HepG2 (cell line): Measurements from ENCODE around the gene TBC1D22A. TPM values are rescaled to one million over a fixed set of nuclear protein-coding genes. Genes with fewer than 3 reads are reported as not detected.

ENCODE experiments used
- ATAC-seq: fragments of 200-7000 bp; cut with Tn5 transposase; 3 replicates; pipeline ENCODE4 v1.9.1; 2020; ENCODE audit warnings: mild to moderate bottlenecking, moderate library complexity
- BruUV-seq: library from RNA; stranded (reverse); fragments of 400-500 nt; replicated peaks from 2 replicates; lab custom pipeline; 2021; lab: Mats Ljungman, UMichigan
- CTCF ChIA-PET: fragments of 300-600 bp; formaldehyde crosslinking; extraction: SDS; loops from one replicate; lab custom pipeline; 2021; ENCODE audit warnings: low total read pairs, inconsistent platforms, low intra/inter-chr PET ratio; lab: Yijun Ruan, JAX
- POLR2A ChIA-PET: fragments of 350-600 bp; sonication (Branson Sonifier 250); formaldehyde crosslinking; loops from one replicate; lab custom pipeline; 2020; ENCODE audit warnings: antibody characterized with exemption, inconsistent platforms; lab: Yijun Ruan, JAX
- DNase-seq: peaks from one replicate; pipeline ENCODE4 v3.0.0-alpha.2; 2015; ENCODE audit warnings: low spot score
- FAIRE-seq: peaks from 3 replicates; lab custom pipeline; 2011; peaks lifted over from hg19 to GRCh38; lab: Jason Lieb, UNC
- H2AFZ ChIP-seq: one replicate; pipeline ENCODE4 v1.6.1; 2011; ENCODE audit warnings: low read length, inconsistent platforms
- H3K27ac ChIP-seq: fragments of 300-600 bp; 3 replicates; pipeline ENCODE4 v1.8.0; 2011; ENCODE audit warnings: mixed run types, mild to moderate bottlenecking, mixed read lengths, low read length, inconsistent platforms; ENCODE audit not compliant: insufficient read depth; ENCODE audit errors: extremely low read length
- H3K27me3 ChIP-seq, 2 experiments: fragments of 200-600 bp in 1 of 2; 2 replicates in 1 of 2; 3 replicates in 1 of 2; pipeline versions ENCODE4 v1.6.0 to v1.8.0; 2011; ENCODE audit warnings: low read length in 2 of 2, mild to moderate bottlenecking in 2 of 2, moderate library complexity in 2 of 2, inconsistent platforms in 1 of 2; ENCODE audit not compliant: insufficient read depth in 2 of 2, control insufficient read depth in 1 of 2
- H3K36me3 ChIP-seq, 2 experiments: fragments of 200-600 bp in 1 of 2; replicated peaks in 1 of 2; 2 replicates in 1 of 2; 3 replicates in 1 of 2; pipeline versions ENCODE4 v1.5.1 to v1.8.0; 2011; ENCODE audit warnings: low read length in 2 of 2, inconsistent platforms in 1 of 2; ENCODE audit not compliant: insufficient read depth in 2 of 2, control insufficient read depth in 1 of 2
- H3K4me1 ChIP-seq: 2 replicates; pipeline ENCODE4 v1.5.1; 2012; ENCODE audit warnings: low read length, inconsistent platforms; ENCODE audit not compliant: insufficient read depth
- H3K4me2 ChIP-seq: 2 replicates; pipeline ENCODE4 v1.6.0; 2011; ENCODE audit warnings: low read depth, low read length, inconsistent platforms
- H3K4me3 ChIP-seq, 3 experiments: fragments of 200-600 bp in 1 of 3; sonication (generic), shearing (Covaris generic) in 1 of 3; replicated peaks in 1 of 3; 2 replicates each; pipeline ENCODE4 v1.5.1; 2011 to 2016; ENCODE audit warnings: low read length in 3 of 3, inconsistent platforms in 2 of 3, low read depth in 2 of 3, mild to moderate bottlenecking in 2 of 3, control low read depth in 1 of 3, mixed read lengths in 1 of 3; ENCODE audit not compliant: insufficient read depth in 1 of 3
- H3K79me2 ChIP-seq: one replicate; pipeline ENCODE4 v1.6.1; 2011; ENCODE audit warnings: low read length, inconsistent platforms; ENCODE audit not compliant: insufficient read depth
- H3K9ac ChIP-seq: 2 replicates; pipeline ENCODE4 v1.6.0; 2011; ENCODE audit warnings: mild to moderate bottlenecking, low read depth, low read length, inconsistent platforms; ENCODE audit not compliant: insufficient read depth
- H3K9me3 ChIP-seq: 2 replicates; pipeline ENCODE4 v1.5.1; 2012; ENCODE audit warnings: mild to moderate bottlenecking, low read length
- H4K20me1 ChIP-seq: 2 replicates; pipeline ENCODE4 v1.6.0; 2011; ENCODE audit warnings: inconsistent platforms, mild to moderate bottlenecking, low read length, moderate library complexity; ENCODE audit not compliant: insufficient read depth
- ARNT2 ChIP-seq: sonication (generic); formaldehyde crosslinking; IDR thresholded peaks from 2 replicates; pipeline ENCODE4 v1.8.0; 2022; ENCODE audit warnings: mild to moderate bottlenecking, low read depth, missing genetic modification reagents, moderate library complexity
- BCL3 ChIP-seq: sonication (generic); formaldehyde crosslinking; IDR thresholded peaks from 2 replicates; pipeline ENCODE4 v1.5.1; 2020; ENCODE audit warnings: mild to moderate bottlenecking, missing genetic modification reagents, moderate library complexity
- DRAP1 ChIP-seq: IDR thresholded peaks from 2 replicates; pipeline ENCODE4 v1.6.1; 2016; ENCODE audit warnings: missing genetic modification reagents, missing compliant biosample characterization
- FOXM1 ChIP-seq: sonication (generic); formaldehyde crosslinking; IDR thresholded peaks from 2 replicates; pipeline ENCODE4 v1.5.0; 2020; ENCODE audit warnings: missing genetic modification reagents
- GATA4 ChIP-seq: sonication (generic); IDR thresholded peaks from 2 replicates; pipeline ENCODE4 v1.6.1; 2016; ENCODE audit warnings: antibody characterized with exemption, low read depth, borderline replicate concordance
- KDM5B ChIP-seq: sonication (generic); formaldehyde crosslinking; IDR thresholded peaks from 2 replicates; pipeline ENCODE4 v1.4.0; 2020; ENCODE audit warnings: missing genetic modification reagents, mild to moderate bottlenecking, borderline replicate concordance
- REPIN1 ChIP-seq: sonication (generic); formaldehyde crosslinking; IDR thresholded peaks from 2 replicates; pipeline ENCODE4 v1.8.0; 2022; ENCODE audit warnings: missing genetic modification reagents, low read depth, mild to moderate bottlenecking, borderline replicate concordance
- TAF15 ChIP-seq: fragments of 200-400 bp; formaldehyde crosslinking; IDR thresholded peaks from one replicate; pipeline ENCODE4 v1.6.1; 2018; ENCODE audit warnings: mild to moderate bottlenecking, low read depth, low read length; ENCODE audit not compliant: poor library complexity, severe bottlenecking
- TFDP2 ChIP-seq: sonication (generic); formaldehyde crosslinking; IDR thresholded peaks from 2 replicates; pipeline ENCODE4 v1.4.0; 2020; ENCODE audit warnings: missing genetic modification reagents
- ZFY ChIP-seq: sonication (generic); formaldehyde crosslinking; IDR thresholded peaks from 2 replicates; pipeline ENCODE4 v1.4.0; 2020; ENCODE audit warnings: missing genetic modification reagents
- ZNF234 ChIP-seq: sonication (generic); formaldehyde crosslinking; conservative IDR thresholded peaks from 2 replicates; pipeline ENCODE4 v1.5.1; 2020; ENCODE audit warnings: mild to moderate bottlenecking, missing genetic modification reagents
- ZNF335 ChIP-seq: sonication (generic); formaldehyde crosslinking; IDR thresholded peaks from 2 replicates; pipeline ENCODE4 v1.4.0; 2020; ENCODE audit warnings: missing genetic modification reagents
- ZNF33A ChIP-seq: sonication (generic); formaldehyde crosslinking; IDR thresholded peaks from 2 replicates; pipeline ENCODE4 v1.5.1; 2020; ENCODE audit warnings: missing genetic modification reagents, mild to moderate bottlenecking, moderate library complexity, borderline replicate concordance
- ZNF34 ChIP-seq: sonication (generic); formaldehyde crosslinking; IDR thresholded peaks from 2 replicates; pipeline ENCODE4 v1.4.0; 2020; ENCODE audit warnings: mild to moderate bottlenecking, missing genetic modification reagents, borderline replicate concordance
- ZNF784 ChIP-seq: sonication (generic); formaldehyde crosslinking; IDR thresholded peaks from 2 replicates; pipeline ENCODE4 v1.5.1; 2020; ENCODE audit warnings: missing genetic modification reagents, mild to moderate bottlenecking, borderline replicate concordance
- WGBS: methylation state at CpG from one replicate; pipeline ENCODE4 v1.1.6; 2017; ENCODE audit warnings: low lambda C conversion rate; 5-methylcytosine and 5-hydroxymethylcytosine counted together
- in situ Hi-C: cut with HindIII; loops from 2 replicates; pipeline ENCODE4 v1.10.0; 2017; ENCODE audit warnings: low pct_unique_long_range_greater_than_20kb; ENCODE audit not compliant: extremely low pct_ligation_motif_present
- intact Hi-C: fragments of 100-400 bp; cut with micrococcal nuclease; formaldehyde crosslinking; loops from one replicate; pipeline ENCODE4 v1.10.0; 2022; ENCODE audit not compliant: unreplicated experiment
- polyA plus RNA-seq, 8 experiments: library from polyadenylated mRNA; depleted of rRNA in 3 of 8; stranded (reverse) in 7 of 8; unstranded in 1 of 8; fragments of >200 nt; fragmentation: Illumina TruSeq in 4 of 8; extraction: Trizol in 4 of 8; gene quantifications; 2 replicates each; pipeline versions ENCODE4 v1.2.1 to v1.2.3, GENCODE V29; 2011 to 2016; ENCODE audit warnings: low read depth in 4 of 8, missing spikeins in 1 of 8, mixed read lengths in 1 of 8; ENCODE audit not compliant: insufficient read depth in 1 of 8
- total RNA-seq, 5 experiments: library from RNA; depleted of rRNA; stranded (reverse); fragments of >200 nt; fragmentation: Illumina TruSeq; extraction: Trizol; gene quantifications; 2 replicates each; pipeline ENCODE4 v1.2.3, GENCODE V29; 2016; ENCODE audit warnings: low read depth in 1 of 5

The TBC1D22A gene
- total and polyA plus RNA-seq, 2 of the 13 experiments (the other 11 are each of a cell fraction or from before 2014, with no cell fraction given), result 17.3 to 18.0 TPM

GRCh38 chr22:46841522-46841921 lies 79.1 kb downstream of the TBC1D22A start:
- Histone ChIP-seq H2AFZ (no peak overlapping the region), H3K27me3 (no peaks in the 10 kb centered on the region), H3K9me3 (no peaks in the 10 kb centered on the region; the same call in 1 of the 2 replicates), H3K79me2 (no peaks in the 10 kb centered on the region), H3K27ac (no peak overlapping the region), H3K4me2 (no peak overlapping the region), H3K9ac (no peak overlapping the region), H3K4me3 (no peak overlapping the region), H3K36me3 (peaks cover 0 to 6% of the 10 kb centered on the region in 2 experiments; a peak in 1 of 5 replicates), H4K20me1 (no peaks in the 10 kb centered on the region), H3K4me1 (no peaks in the 10 kb centered on the region)
- no peak for ATAC-seq
- ChIA-PET POLR2A (no interaction called here), CTCF (no interaction called here)
- BruUV-seq, result no TSS peak
- intact Hi-C loops (no loop called here), in situ Hi-C loops (no loop called here)
- no peak for TF ChIP-seq DRAP1 (CRISPR knock-in tag)
- no peak for TF ChIP-seq ZFY
- no peak for DNase-seq
- WGBS, result 95% methylated on average over 3 of the region's 3 CpGs
- FAIRE-seq, result no peak

- in situ Hi-C loops (no loop called here), intact Hi-C loops (no loop called here)
- DNase-seq (no peak), FAIRE-seq (no peak), ATAC-seq (no peak)
- WGBS, result 97% methylated on average over 9 of the region's 11 CpGs
- H3K4me3 ChIP-seq, result no peak overlapping the region
- no peak overlapping the region for H3K4me2 ChIP-seq
- CTCF ChIA-PET, result no interaction called here
- no peak overlapping the region for H2AFZ ChIP-seq
- POLR2A ChIA-PET, result no interaction called here
- no peaks in the 10 kb centered on the region for H4K20me1 ChIP-seq
- H3K79me2 ChIP-seq, result no peaks in the 10 kb centered on the region
- H3K27ac ChIP-seq, result no peak overlapping the region
- no peaks in the 10 kb centered on the region for H3K9me3 ChIP-seq
- no peak overlapping the region for H3K9ac ChIP-seq
- no TSS peak for BruUV-seq
- H3K27me3 ChIP-seq, result no peaks in the 10 kb centered on the region
- H3K36me3 ChIP-seq, result peaks cover 2 to 15% of the 10 kb centered on the region in 2 experiments; a peak in 3 of 5 replicates
- H3K4me1 ChIP-seq, result no peaks in the 10 kb centered on the region
- no peak for TF ChIP-seq ZNF335
- TF ChIP-seq ZNF234, result no peak
- TF ChIP-seq TAF15, result no peak
- no peak for TF ChIP-seq TFDP2 (CRISPR knock-in tag)
- TF ChIP-seq REPIN1, result no peak
- TF ChIP-seq ZNF34 (CRISPR knock-in tag), result no peak
- no peak for TF ChIP-seq FOXM1
- TF ChIP-seq ZNF33A (CRISPR knock-in tag), result no peak
- TF ChIP-seq GATA4, result no peak
- TF ChIP-seq KDM5B, result no peak
- no peak for TF ChIP-seq ZNF784
- TF ChIP-seq ARNT2 (CRISPR knock-in tag), result no peak
- no peak for TF ChIP-seq BCL3 (CRISPR knock-in tag)
Measured at GRCh38 chr22:46842606-46843005, 80.2 kb downstream of the TBC1D22A start.
